CD4-positive, alpha-beta T cell treated with Interleukin-12 subunit alpha and Interleukin-12 subunit beta, for 1 hour (primary cell): ENCODE measurements around the gene RIPOR2.
"Not testable (repeated sequence)": the region's sequence is repeated elsewhere in the genome, so short reads cannot be mapped to it uniquely, and the experiment has no call there.

ENCODE experiments used
- DNase-seq: peaks from one replicate; pipeline ENCODE4 v3.0.0-alpha.2; 2020

The RIPOR2 gene

DNA sequence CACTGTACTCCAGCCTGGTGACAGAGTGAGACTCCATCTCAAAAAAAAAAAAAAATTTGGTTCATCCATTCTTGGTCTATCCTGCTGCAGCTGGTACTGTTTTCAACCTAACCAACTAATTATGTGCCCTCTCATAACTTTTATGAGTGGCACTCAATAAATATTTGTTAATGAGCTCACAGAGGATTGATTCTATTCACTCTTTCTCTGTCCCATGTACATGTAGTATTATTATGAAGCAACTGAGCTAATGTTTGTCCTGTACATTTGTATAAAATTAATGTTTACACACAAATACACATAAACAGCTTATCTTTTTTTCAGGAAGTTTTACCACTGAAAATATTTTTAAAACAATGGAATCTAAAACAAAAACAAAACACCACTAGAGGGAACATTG is 10.1 kb downstream of the RIPOR2 start:
- no peak for DNase-seq

DNA sequence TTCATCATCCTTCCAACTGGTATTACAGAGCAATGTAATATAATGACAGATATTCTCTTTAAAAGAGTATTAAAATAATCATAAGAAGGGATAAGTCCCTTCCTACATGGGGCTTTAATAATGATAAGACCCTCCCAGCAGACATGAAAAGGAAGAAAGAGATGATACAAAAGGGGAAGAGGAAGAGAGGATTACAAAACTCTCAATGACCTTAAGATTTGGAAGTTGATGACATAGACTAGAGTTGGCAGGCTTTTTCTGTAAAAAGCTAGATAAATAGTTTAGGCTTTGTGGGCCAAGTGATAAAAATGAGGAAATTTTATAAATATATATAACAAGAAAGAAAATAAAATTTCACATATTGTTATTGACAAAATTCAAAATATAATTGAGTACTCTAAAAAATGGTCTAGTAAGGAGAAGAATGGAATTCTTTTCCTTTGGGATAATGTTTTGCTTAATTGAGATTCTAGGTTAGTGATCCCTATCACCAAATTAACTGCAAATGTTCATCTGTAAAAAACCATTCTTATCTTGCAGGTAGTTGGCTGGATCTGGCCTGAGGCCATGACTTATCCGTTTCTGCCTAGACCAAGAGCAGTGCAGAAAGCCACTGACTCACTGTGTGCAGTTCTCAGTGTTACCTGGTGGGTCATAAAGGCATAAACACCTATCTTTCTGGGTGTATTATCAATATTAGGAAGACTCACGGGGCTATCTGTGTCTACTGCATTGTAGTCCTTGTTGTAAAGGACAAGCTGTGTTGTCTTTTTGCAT is 11.0 kb downstream of the RIPOR2 start:
- no peak for DNase-seq

DNA sequence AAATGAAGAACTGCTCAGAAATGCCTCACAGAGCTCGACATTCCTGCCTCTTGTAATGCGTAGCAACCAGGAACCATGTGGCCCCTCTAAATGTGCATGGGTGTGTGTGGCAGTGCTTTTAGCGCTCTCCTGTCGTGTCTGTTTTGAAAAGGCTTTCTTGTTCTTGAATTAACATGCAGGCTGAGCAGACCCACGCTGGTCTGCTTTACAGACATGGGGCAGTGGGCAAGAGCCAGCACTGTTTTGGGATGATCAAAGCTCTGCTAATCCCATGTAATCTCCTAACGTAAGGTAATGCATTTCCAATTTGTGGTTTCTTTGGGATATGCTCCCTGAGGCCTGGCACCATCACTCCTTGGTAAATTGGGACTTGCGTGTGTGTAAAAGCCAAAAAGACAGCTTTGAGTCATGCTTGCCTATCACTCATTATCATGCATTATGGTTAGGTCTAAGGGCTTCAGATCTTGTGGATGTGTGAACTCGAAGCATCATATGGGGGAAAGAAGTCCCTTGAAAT is 11.8 kb downstream of the RIPOR2 start:
- DNase-seq, result no peak

DNA sequence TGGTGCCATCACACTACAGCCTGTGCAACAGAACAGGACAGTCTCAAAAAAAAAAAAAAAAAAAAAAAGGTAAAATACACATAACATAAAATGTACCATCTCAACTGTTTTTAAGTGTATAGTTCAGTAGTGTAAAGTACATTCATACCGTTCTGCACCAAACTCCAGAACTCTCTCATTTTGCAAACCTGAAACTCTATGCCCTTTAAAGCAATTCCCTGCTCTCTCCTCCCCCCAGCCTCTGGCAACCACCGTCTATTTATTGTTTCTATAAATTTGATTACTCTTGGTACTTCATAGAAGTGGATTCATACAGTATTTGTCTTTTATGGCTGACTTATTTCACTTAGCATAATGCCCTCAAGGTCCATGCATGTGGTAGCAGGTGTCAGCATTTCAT is 12.9 kb downstream of the RIPOR2 start:
- no peak for DNase-seq

DNA sequence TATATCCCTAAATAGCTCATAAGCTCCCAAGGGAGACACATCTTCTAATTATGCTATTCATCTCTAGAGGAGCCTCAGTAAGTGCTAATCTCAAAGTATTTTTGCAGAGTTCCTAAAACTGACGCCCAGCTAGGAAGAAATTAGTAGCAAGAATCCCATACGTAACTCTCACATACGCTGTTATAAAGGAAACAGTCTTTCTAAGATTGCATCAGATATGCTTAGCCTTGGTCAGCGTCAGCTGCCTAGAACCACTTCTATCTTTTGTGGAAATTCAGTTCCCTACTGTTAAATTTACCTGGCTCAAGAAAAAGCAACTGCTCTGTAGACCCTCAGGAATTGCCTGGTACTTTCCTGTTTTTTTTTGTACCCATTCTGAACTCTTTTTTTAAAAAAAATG is 13.6 kb downstream of the RIPOR2 start:
- DNase-seq, result no peak

DNA sequence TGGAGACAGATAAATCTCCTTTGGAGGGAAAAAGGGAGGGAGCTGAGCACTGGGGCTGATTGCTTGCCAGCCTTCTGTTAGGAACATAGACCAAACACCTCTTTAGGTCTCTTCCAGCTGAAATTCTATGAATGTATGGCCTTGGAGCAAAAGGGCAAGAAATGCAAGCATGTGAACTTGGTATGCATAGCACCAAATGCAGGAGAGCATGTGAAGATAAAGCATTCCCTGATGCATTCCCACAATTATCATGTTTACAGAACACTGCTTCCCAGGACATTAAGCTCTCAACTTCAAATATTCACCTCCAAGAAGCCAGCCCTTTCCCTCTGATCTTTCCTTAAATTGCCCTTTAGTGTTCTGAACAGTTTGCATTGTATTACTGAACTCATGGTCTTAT is 15.6 kb downstream of the RIPOR2 start:
- DNase-seq, result no peak

DNA sequence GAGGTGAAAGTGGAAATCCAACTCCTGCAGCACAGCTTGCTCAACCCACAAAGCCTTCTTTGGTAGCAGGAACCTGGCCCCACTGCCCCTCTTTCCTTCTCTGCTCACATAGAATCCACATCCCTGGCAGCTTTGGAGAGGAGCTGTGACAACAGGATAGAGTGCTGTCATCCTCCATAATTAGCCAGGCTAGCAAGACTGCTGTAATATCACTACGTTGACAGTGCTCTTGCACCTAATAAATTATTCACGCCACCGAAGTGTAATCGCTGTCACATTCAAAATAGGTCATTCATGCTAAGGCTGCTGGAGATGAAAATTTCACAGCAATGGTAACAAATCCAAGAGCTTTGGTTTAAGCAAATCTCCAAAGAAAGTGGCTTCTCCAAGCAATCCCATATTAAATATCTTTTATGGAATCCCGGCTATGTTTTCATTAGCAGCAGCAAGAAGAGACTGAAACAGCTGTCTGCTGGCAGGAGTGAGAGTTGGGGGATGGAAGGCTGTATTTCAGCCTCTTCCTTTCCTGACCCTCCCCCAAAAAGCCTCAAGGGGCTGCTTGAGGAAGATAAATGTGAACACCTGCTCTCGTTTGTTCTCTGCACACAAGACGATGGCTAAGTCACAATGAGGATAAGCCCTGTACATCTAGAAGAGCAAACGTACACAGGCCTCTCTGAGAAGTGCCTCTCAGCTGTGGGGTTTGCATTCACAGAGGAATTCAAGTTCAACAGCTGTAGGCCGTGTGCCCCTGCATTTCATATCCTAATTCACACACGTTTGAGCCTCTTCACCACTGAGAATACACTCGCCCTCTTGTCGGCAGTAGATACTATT is 16.5 kb downstream of the RIPOR2 start:
- DNase-seq, result no peak

DNA sequence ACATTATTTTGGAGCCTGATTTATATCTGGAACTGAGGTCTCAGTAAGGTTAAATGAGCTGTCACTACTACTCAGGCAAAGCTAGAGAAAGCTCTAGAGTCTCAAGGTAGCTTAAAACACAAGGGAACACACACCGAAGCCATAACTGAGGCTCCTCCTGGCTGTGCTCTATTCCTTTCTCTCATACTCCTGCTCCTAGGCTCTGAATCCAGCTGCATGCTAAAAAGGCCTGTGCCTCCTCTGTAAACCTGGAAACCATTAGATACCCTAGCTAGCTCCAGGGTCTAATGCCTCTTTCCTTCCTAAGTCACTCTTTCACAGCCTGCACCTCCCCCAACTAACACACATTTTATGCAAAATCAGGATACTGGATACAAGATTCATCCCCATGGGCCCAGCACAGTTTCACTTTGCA is 17.1 kb downstream of the RIPOR2 start:
- no peak for DNase-seq

DNA sequence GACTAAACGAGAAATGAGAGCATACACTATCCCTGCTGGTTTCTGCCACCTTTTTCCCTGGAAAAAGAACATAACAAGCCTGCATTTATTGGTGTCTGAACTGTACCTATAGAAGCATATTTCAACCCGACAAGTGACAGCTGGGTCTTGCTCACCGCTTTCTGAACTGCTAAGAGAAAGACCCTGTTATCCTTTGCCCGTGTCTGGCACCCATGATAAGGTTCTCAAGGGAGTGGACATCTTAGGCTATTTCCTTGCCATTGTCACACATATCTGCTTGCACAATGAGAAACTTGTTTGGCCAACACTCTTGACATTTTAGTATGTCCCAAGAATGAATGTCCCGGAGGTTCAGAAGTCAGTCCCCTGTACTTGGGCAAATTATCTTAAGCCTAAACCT is 19.3 kb downstream of the RIPOR2 start:
- no peak for DNase-seq

DNA sequence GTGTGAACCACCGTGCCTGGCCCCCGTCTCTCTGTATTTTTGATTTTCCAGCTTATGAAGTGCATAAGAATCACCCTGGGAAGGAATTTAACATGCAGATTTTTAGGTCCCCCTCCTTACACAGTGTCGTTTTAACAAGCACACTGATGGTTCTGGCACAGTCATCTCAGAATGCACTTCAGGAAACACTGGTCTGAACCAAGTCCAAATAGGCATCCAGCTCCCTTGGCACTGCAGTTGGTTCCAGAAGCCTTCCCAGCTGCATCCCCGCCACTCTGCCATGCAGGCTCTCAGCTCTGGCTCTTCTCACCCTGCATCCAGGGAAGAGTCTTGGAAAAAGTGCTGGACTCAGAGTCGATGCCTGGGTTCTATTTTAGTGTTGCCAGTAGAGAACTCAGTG is 20.1 kb downstream of the RIPOR2 start:
- DNase-seq, result no peak

DNA sequence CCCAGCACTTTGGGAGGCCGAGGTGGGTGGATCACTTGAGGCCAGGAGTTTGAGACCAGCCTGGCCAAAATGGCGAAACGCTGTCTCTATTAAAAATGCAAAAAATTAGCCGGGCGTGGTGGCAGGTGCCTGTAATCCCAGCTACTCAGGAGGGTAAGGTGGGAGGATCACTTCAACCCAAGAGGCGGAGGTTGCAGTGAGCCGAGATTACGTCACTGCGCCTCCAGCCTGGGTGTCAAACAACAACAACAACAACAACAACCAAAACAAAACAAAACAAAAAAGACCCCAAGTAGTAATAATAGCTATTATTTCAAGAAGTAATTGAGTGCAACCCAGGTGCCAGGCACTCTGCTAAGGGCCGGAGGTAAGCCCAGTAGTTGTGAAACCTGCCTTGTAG is 21.7 kb downstream of the RIPOR2 start:
- not testable (repeated sequence) for DNase-seq

DNA sequence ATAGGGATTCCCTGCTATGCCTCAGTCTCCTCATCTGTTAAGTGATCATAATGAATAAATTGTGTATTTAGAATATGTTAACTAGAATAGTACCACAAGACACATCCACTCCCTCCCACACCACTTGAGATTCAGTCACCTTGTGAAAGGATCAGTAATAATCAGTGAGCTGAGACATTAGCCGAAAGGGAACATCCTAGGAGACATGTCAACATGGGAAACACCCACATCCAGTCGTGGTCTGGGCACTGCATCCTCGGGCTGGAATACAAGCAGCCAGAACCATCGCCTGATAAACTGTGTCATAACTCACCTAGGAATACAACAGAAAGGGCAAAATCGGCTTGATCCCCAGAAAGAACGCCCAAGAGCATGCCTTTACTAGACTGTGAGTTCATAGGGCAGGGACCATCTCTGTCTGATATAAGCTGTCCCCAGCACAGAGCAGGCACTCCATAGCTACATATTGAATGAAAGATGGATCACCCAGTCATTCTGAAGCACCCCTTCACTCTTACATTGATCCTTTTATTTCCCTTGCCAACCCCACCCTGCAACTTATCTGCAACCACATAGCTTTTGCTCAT is 23.9 kb downstream of the RIPOR2 start:
- DNase-seq, result no peak

DNA sequence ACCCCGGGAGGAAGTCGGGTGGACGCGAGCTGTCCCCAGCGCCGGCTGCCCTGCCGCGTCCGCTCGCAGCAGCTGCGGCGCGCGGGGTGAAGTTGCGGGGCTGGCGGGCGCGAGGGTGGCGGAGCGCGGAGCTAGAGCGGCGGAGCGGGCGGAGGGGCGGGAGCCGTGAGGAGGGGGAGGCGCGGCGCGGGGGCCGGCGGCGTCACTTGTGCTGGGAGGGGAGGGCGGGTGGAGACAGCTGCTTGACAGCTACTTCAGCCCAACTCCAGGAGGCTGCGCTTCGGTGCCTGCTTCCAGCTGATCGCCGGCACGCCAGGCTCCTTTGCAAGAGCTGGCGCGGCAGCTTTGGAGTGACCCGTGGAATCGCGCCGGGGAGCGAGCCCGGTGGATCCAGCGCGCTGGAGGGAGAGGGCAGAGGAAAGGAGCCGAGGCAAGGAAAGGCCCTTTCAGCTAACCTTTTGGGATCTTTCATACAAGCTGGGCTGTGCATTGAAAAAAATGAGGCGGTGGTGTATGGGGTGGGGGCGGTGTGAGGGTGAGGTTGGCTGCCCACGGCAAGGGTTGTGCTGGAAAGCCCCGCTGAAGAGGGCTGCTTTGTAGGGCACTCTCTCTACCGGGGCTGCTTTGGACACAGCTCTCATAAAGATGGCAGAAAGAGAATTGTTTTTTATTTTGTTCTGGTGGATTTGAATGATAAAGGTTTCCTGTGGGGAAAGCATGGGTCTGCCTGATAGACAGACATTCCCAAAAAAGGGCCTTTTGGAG is 24.6 kb downstream of the RIPOR2 start:
- DNase-seq, result peak; percentile 51

DNA sequence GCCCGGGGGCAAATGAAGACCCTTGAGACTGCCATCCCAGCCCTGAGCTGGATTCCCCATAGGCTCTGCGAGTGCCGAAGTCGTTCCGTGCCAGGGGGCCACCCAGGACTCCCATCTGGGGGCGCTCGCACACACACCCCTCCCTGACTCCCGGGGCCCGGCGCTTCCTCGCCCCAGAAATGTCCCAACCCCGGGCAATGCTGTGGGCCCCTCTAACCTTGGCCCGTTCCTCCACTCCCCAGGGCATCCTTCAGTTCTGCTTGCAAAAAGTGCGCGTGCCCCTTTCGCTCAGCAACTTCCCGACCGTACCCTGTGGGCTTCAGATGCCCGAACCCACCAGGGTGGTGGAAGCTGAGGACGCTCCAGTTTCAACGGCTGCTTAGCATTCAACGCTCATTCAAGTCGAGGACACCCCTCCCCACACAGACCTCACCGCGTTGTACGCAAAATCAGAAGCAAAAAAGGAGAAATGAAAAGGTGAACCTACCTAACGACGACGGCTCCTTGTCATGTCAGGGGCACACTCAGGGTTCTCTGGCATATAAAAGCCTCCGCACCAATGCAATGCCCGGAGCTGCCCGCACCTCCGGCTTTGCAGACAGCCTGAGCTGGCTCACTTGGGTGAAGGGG is 25.3 kb downstream of the RIPOR2 start:
- DNase-seq, result no peak

DNA sequence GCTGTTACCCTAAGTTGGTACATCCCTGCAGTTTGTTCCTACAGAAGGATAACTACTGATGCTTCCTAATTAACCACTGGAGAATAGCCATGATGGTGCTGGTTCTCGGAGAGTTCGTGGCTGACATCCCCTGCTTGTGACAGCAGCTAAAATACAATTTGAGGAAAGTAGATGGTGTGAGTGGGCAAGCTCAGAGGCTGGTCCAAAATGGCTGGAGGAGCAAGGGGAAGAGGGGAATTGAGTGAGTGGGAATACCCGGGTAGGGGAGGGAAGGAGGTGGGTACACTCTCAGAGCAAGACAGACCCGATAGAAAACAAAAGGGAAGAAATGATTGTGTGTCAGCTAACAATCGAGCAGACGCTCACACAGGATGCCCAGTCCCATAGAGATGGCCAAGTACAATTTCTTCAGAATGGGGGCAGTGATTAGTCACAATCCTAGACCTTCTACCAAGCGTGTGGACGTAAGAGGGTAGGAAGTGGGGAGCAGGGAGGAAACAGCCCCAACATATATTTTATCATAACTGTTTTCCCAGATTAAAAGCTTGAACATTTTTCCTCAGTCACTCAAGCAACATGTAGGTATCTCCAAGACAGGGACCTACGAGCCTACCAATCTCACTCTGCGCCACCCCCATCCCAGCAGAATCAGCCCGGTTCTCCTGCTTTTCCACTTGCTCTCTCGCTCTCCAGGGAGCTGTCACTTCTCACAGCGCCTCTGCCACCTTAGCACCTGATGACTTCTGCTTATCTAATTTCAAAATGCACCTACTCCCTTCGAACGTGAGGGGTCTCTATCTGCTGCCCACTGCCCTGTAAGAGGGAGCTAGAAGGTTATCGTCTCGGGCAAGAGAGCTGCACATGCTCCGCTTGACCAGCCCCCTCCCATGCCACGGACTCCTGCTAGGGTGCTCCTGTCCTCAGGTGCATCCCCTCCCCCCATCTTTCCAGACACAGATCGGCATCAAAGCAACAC is 26.2 kb downstream of the RIPOR2 start:
- DNase-seq, result no peak

DNA sequence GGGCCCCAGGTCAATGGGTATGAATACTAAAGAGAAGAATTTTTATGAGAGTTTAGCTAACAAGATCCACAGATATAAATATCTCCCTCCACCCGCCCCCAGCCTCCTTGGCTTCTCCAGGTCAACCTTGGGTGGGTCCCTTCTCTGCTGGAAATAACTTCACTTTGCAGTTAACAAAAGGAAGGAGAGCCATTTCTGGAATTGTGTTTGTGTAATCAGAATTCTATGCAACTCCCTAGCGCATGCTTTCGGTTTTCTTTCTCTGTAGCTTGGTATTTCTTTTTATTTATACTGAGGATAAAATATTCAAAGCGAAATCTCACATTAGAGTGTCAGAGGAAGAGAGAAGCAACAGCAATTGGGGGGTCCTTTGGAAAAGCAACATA is 27.1 kb downstream of the RIPOR2 start:
- DNase-seq, result no peak

DNA sequence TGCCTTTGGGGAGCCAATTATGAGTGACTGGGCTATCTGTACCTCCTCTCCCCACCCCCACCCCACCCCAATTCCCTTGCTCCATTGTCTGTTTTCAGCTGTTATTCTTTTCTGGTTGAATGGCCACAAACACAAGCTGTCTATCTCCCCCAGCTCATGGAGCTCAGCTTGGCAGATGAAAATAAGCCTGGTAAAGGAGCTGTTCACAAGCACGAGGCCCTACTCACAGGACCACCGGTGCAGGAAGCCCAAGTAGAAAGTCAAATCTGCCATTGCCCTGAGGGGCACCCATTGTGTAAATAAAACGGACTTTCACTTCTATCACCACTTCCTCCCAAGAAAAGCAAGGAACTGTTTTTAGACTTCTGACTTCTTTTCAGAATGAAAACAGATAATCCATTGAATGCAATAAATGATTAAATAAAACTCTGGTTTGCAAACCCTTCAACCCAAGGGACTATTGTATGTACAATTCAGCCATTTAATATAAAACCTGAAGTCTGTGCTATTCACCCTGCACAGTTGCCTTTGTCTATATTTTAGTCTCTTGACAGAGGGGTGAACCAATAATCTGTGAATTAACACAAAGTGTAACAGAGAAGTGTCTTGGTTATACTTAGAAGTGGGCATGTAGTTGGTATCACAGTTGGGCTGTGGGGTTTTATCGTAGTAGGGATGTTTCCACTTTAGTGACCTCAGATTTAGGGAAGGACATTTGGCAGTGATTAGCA is 27.7 kb downstream of the RIPOR2 start:
- DNase-seq, result no peak

DNA sequence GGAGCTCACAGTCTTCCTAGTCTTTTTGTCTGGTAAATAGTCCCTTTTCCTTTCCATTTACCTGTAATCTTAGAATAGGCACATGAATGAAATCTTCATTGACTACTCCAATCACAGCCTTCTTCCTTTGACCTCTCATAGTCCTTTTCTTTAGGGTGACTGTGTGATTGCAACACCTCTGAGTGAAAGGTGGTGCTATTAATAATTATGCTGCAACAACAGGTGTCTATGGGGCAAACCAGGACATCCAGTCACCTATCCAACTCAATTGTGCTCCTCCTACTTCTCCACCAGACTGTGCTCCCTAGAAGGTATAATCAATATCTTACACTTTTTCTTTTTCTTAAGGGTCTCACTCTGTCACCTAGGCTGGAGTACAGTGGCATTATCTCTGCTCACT is 29.4 kb downstream of the RIPOR2 start:
- no peak for DNase-seq

DNA sequence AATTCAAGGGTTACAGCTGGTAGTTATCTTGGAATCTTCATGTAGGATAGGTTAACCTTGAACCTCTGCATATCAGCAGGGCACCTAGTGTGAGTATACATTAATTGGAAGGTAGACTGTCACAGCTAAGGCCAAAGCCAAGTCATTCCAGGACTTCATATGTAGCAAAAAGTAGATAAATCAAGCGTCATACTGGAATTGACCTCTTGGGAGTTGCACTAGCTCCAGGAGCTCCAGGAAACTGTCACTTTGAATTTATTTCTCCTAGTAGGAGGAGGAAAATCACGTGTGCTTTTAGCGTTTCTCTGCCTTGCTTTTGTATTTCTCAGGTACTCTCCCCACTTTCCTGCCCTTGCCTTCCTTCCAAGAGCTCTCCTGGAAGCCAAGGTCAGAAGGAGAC is 30.3 kb downstream of the RIPOR2 start:
- DNase-seq, result no peak

DNA sequence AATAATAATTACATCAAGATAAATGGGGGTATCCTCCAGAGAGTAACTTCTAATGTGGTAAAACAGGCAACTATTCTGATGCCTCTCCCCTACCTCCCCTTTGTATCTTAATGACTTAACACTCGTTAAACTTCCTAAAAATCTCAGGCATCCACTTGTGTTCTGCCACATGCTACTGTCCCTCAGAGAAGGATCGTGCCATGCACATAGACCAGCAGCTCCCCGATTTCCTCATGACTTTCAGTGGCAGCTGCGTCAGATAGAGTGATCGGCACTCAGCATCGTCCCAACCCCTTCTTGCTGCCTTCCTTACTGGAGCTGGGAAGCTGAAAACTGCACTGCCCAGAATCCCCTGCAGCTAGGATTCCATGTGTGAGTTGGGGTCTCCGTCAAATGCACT is 32.1 kb downstream of the RIPOR2 start:
- no peak for DNase-seq

DNA sequence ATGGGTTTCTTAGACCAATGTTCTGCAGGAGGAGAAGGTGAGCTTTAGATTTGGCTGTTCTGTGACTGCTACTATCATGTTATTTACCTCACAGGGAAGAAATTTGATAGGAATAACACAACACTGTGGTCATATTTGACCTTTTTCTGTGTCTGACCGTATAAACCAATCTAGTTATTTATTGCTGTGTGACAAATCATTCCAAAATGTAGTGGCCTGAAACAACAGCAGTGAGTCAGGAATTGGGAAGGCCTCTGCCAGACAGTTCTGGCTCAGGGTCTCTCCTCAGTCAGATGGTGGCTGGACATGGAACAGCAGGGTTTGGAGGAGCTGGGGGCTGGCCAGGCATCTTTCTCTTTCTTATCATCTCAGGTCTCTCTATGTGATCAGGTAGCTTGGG is 33.0 kb downstream of the RIPOR2 start:
- no peak for DNase-seq
